CD4-positive, alpha-beta memory T cell (primary cell): ENCODE data around the gene TRPC4AP. TPM values are rescaled to one million over a fixed set of nuclear protein-coding genes. Genes with fewer than 3 reads are reported as not detected.
A peak's percentile ranks its signal among the peaks of the same experiment; 100 is the strongest.

Experiments
- CTCF ChIA-PET: fragments of 350-600 bp; sonication (Branson Sonifier 250); formaldehyde crosslinking; loops from one replicate; lab custom pipeline; 2021; ENCODE audit warnings: inconsistent platforms; ENCODE audit not compliant: partially characterized antibody; lab: Charles Lee
- POLR2A ChIA-PET: fragments of 350-600 bp; sonication (Branson Sonifier 250); formaldehyde crosslinking; loops from one replicate; lab custom pipeline; 2021; ENCODE audit not compliant: partially characterized antibody; lab: Charles Lee
- DNase-seq, 5 donors: peaks; one replicate each; pipeline versions ENCODE4 v3.0.0 to v3.0.0-alpha.2; 2020 to 2022; ENCODE audit warnings: mixed read lengths in 1 of 5
- H3K27ac ChIP-seq: one replicate; pipeline ENCODE4 v1.7.0; 2013; ENCODE audit warnings: low read depth, low read length
- H3K27me3 ChIP-seq: 2 replicates; pipeline ENCODE4 v1.7.0; 2013; ENCODE audit warnings: mild to moderate bottlenecking, low read length, moderate library complexity; ENCODE audit not compliant: insufficient read depth
- H3K36me3 ChIP-seq: 2 replicates; pipeline ENCODE4 v1.7.0; 2013; ENCODE audit warnings: mild to moderate bottlenecking, low read length, moderate library complexity; ENCODE audit not compliant: insufficient read depth
- H3K4me1 ChIP-seq: 2 replicates; pipeline ENCODE4 v1.7.0; 2013; ENCODE audit warnings: mild to moderate bottlenecking, low read length, moderate library complexity; ENCODE audit not compliant: insufficient read depth
- H3K4me3 ChIP-seq, 2 donors: one replicate each; pipeline ENCODE4 v1.7.0; 2013; ENCODE audit warnings: low read length in 2 of 2, mild to moderate bottlenecking in 1 of 2
- H3K9me3 ChIP-seq, 2 donors: one replicate each; pipeline ENCODE4 v1.7.0; 2013; ENCODE audit warnings: low read length in 2 of 2, control low read depth in 1 of 2; ENCODE audit not compliant: control insufficient read depth in 1 of 2
- H3K27ac Mint-ChIP-seq, 7 donors: one replicate each; pipeline ENCODE4 v1.8.0; 2020 to 2021; ENCODE audit warnings: mixed read lengths in 7 of 7, mild to moderate bottlenecking in 6 of 7, inconsistent platforms in 3 of 7, moderate library complexity in 3 of 7
- H3K27me3 Mint-ChIP-seq, 2 donors: one replicate each; pipeline ENCODE4 v1.8.0; 2020 to 2021; ENCODE audit warnings: mixed read lengths in 2 of 2
- H3K36me3 Mint-ChIP-seq, 2 donors: one replicate each; pipeline ENCODE4 v1.8.0; 2020 to 2021; ENCODE audit warnings: mixed read lengths in 2 of 2, inconsistent platforms in 1 of 2, mild to moderate bottlenecking in 1 of 2
- H3K4me1 Mint-ChIP-seq, 4 donors: one replicate each; pipeline ENCODE4 v1.8.0; 2020 to 2021; ENCODE audit warnings: mixed read lengths in 4 of 4, mild to moderate bottlenecking in 1 of 4
- H3K4me3 Mint-ChIP-seq, 8 donors: one replicate each; pipeline ENCODE4 v1.8.0; 2020 to 2021; ENCODE audit warnings: mixed read lengths in 8 of 8, mild to moderate bottlenecking in 7 of 8, moderate library complexity in 6 of 8, inconsistent platforms in 3 of 8
- H3K9me3 Mint-ChIP-seq, 8 donors: one replicate each; pipeline ENCODE4 v1.8.0; 2020 to 2021; ENCODE audit warnings: mixed read lengths in 8 of 8, mild to moderate bottlenecking in 5 of 8, inconsistent platforms in 3 of 8, moderate library complexity in 1 of 8
- intact Hi-C: fragments of 100-400 bp; cut with micrococcal nuclease; formaldehyde crosslinking; loops from one replicate; pipeline ENCODE4 v1.15.1; 2023
- polyA plus RNA-seq, 2 donors: library from polyadenylated mRNA; unstranded; fragments of 300-500 nt; fragmentation: Illumina TruSeq; gene quantifications; one replicate each; pipeline ENCODE4 v1.2.3, GENCODE V29; 2021
- total RNA-seq, 2 experiments: library from RNA; stranded (reverse); gene quantifications; one replicate each; pipeline ENCODE4 v1.2.3, GENCODE V29; 2021

TRPC4AP gene
- total and polyA plus RNA-seq, 4 experiments from 2014 or later = 61.2 to 81.6 (median 63.8) TPM

- Mint-ChIP-seq H3K27ac (peak overlapping the region in 6 of 7 donors; percentile 12 to 92 (median 30)), H3K4me1 (peaks cover 2 to 8% (median 5%) of the 10 kb centered on the region in 4 donors), H3K9me3 (peaks cover 0 to 5% (median 0%) of the 10 kb centered on the region in 8 donors), H3K36me3 (peaks cover 30 to 69% of the 10 kb centered on the region in 2 donors), H3K4me3 (peak overlapping the region in 3 of 8 donors; percentile 10 to 37 (median 29)), H3K27me3 (no peaks in the 10 kb centered on the region)
- no peak for DNase-seq
- Histone ChIP-seq H3K27me3 (no peaks in the 10 kb centered on the region), H3K4me3 (no peak overlapping the region), H3K27ac (no peak overlapping the region), H3K36me3 (peaks cover 25% of the 10 kb centered on the region), H3K9me3 (no peaks in the 10 kb centered on the region), H3K4me1 (no peaks in the 10 kb centered on the region)
- intact Hi-C loops = no loop called here
- POLR2A ChIA-PET = no interaction called here
- CTCF ChIA-PET = interaction anchor here (1.0 kb wide), 1 partner anchor 308 kb away, joined by 3 read pairs; no protein-coding TSS in a partner anchor
These were observed 94.8 kb downstream of the TRPC4AP start for GRCh38 chr20:34997774-34998173.

- peaks cover 30 to 65% of the 10 kb centered on the region in 2 donors for H3K36me3 Mint-ChIP-seq
- peaks cover 0 to 5% (median 0%) of the 10 kb centered on the region in 8 donors for H3K9me3 Mint-ChIP-seq
- H3K27ac ChIP-seq = no peak overlapping the region
- H3K36me3 ChIP-seq = peaks cover 19% of the 10 kb centered on the region
- intact Hi-C loops = no loop called here
- H3K27me3 ChIP-seq = no peaks in the 10 kb centered on the region
- peak in 2 of 5 donors; percentile 11 to 20 for DNase-seq
- CTCF ChIA-PET = interaction anchor here (1.0 to 1.2 kb wide), 2 partner anchors 41 to 309 kb away, joined by 3 read pairs; partner anchors contain the start of genes GSS and MYH7B
- no peak overlapping the region for H3K27ac Mint-ChIP-seq
- H3K4me1 ChIP-seq = no peaks in the 10 kb centered on the region
- peaks cover 2 to 8% (median 5%) of the 10 kb centered on the region in 4 donors for H3K4me1 Mint-ChIP-seq
- H3K4me3 ChIP-seq = no peak overlapping the region
- H3K9me3 ChIP-seq = no peaks in the 10 kb centered on the region
- no peaks in the 10 kb centered on the region for H3K27me3 Mint-ChIP-seq
- peak overlapping the region in 1 of 8 donors; percentile 49 for H3K4me3 Mint-ChIP-seq
- POLR2A ChIA-PET = no interaction called here
These were observed 95.5 kb downstream of the TRPC4AP start for GRCh38 chr20:34997131-34997561.

GRCh38 chr20:34996243-34997028 is 96.2 kb downstream of the TRPC4AP start:
- H3K4me3 Mint-ChIP-seq = peak overlapping the region in 1 of 8 donors; percentile 39
- POLR2A ChIA-PET = no interaction called here

GRCh38 chr20:34995696-34996095 is 96.9 kb downstream of the TRPC4AP start:
- H3K9me3 Mint-ChIP-seq = peaks cover 0 to 5% (median 0%) of the 10 kb centered on the region in 8 donors

More at GRCh38 chr20:34996243-34997028, 96.2 kb downstream of the TRPC4AP start:
- peaks cover 2 to 8% (median 5%) of the 10 kb centered on the region in 4 donors for H3K4me1 Mint-ChIP-seq
- intact Hi-C loops = no loop called here
- Histone ChIP-seq H3K36me3 (peaks cover 12% of the 10 kb centered on the region), H3K9me3 (no peaks in the 10 kb centered on the region), H3K4me3 (no peak overlapping the region), H3K27ac (no peak overlapping the region), H3K27me3 (no peaks in the 10 kb centered on the region), H3K4me1 (no peaks in the 10 kb centered on the region)
- peaks cover 30 to 59% of the 10 kb centered on the region in 2 donors for H3K36me3 Mint-ChIP-seq
- H3K27me3 Mint-ChIP-seq = no peaks in the 10 kb centered on the region
- H3K9me3 Mint-ChIP-seq = peaks cover 0 to 5% (median 0%) of the 10 kb centered on the region in 8 donors
- CTCF ChIA-PET = interaction anchor here (1.2 kb wide), 1 partner anchor 41 kb away, joined by 3 read pairs; the partner anchor contains the start of genes GSS and MYH7B
- no peak for DNase-seq
- peak overlapping the region in 2 of 7 donors; percentile 23 to 52 for H3K27ac Mint-ChIP-seq

GRCh38 chr20:34995192-34995591 is 97.4 kb downstream of the TRPC4AP start:
- DNase-seq = no peak
- Mint-ChIP-seq H3K27ac (peak overlapping the region in 1 of 7 donors; percentile 57), H3K27me3 (no peaks in the 10 kb centered on the region), H3K9me3 (peaks cover 0 to 5% (median 0%) of the 10 kb centered on the region in 8 donors), H3K4me1 (peaks cover 2 to 8% (median 5%) of the 10 kb centered on the region in 4 donors), H3K36me3 (peaks cover 27 to 53% of the 10 kb centered on the region in 2 donors), H3K4me3 (no peak overlapping the region)
- ChIA-PET POLR2A (no interaction called here), CTCF (no interaction called here)
- Histone ChIP-seq H3K9me3 (no peaks in the 10 kb centered on the region), H3K4me1 (no peaks in the 10 kb centered on the region), H3K27ac (no peak overlapping the region), H3K27me3 (no peaks in the 10 kb centered on the region), H3K4me3 (no peak overlapping the region), H3K36me3 (peaks cover 7% of the 10 kb centered on the region)
- intact Hi-C loops = no loop called here

More at GRCh38 chr20:34995696-34996095, 96.9 kb downstream of the TRPC4AP start:
- Histone ChIP-seq H3K9me3 (no peaks in the 10 kb centered on the region), H3K4me3 (no peak overlapping the region), H3K27ac (no peak overlapping the region), H3K4me1 (no peaks in the 10 kb centered on the region), H3K36me3 (peaks cover 7% of the 10 kb centered on the region), H3K27me3 (no peaks in the 10 kb centered on the region)
- no peak for DNase-seq
- POLR2A ChIA-PET = no interaction called here
- CTCF ChIA-PET = no interaction called here
- no peak overlapping the region for H3K27ac Mint-ChIP-seq
- no peak overlapping the region for H3K4me3 Mint-ChIP-seq
- H3K4me1 Mint-ChIP-seq = peaks cover 2 to 8% (median 5%) of the 10 kb centered on the region in 4 donors
- no peaks in the 10 kb centered on the region for H3K27me3 Mint-ChIP-seq
- peaks cover 27 to 55% of the 10 kb centered on the region in 2 donors for H3K36me3 Mint-ChIP-seq
- intact Hi-C loops = no loop called here

- Histone ChIP-seq H3K36me3 (peaks cover 7% of the 10 kb centered on the region), H3K4me1 (no peaks in the 10 kb centered on the region), H3K9me3 (no peaks in the 10 kb centered on the region), H3K27ac (no peak overlapping the region), H3K27me3 (no peaks in the 10 kb centered on the region), H3K4me3 (no peak overlapping the region)
- peaks cover 2 to 8% (median 5%) of the 10 kb centered on the region in 4 donors for H3K4me1 Mint-ChIP-seq
- DNase-seq = no peak
- peaks cover 23 to 48% of the 10 kb centered on the region in 2 donors for H3K36me3 Mint-ChIP-seq
- H3K27me3 Mint-ChIP-seq = no peaks in the 10 kb centered on the region
- no peak overlapping the region for H3K27ac Mint-ChIP-seq
- H3K9me3 Mint-ChIP-seq = peaks cover 0 to 5% (median 0%) of the 10 kb centered on the region in 8 donors
- ChIA-PET CTCF (no interaction called here), POLR2A (no interaction called here)
- intact Hi-C loops = no loop called here
- H3K4me3 Mint-ChIP-seq = no peak overlapping the region
These were observed 98.0 kb downstream of the TRPC4AP start for GRCh38 chr20:34994509-34995131.
